Breast epithelium (tissue), 4 donors: ENCODE results near the gene INPP5E. TPM values are rescaled to one million over a fixed set of nuclear protein-coding genes. Genes with fewer than 3 reads are reported as not detected.

Experiments
- DNase-seq, 2 donors: peaks; one replicate each; pipeline ENCODE4 v3.0.0-alpha.2; 2019; ENCODE audit warnings: low spot score in 2 of 2
- H3K27ac ChIP-seq, 2 donors: fragments of 200-600 bp; sonication (generic) in 1 of 2; one replicate each; pipeline ENCODE4 v1.5.1; 2016 to 2019; ENCODE audit warnings: mild to moderate bottlenecking in 1 of 2
- H3K27me3 ChIP-seq, 2 donors: fragments of 200-600 bp; sonication (generic) in 1 of 2; one replicate each; pipeline versions ENCODE4 v1.5.1 to v1.6.0; 2017 to 2019; ENCODE audit warnings: control low read depth in 1 of 2, mild to moderate bottlenecking in 1 of 2
- H3K36me3 ChIP-seq: fragments of 200-600 bp; one replicate; pipeline ENCODE4 v1.5.1; 2019
- H3K4me1 ChIP-seq, 2 donors: fragments of 200-600 bp; sonication (generic); one replicate each; pipeline ENCODE4 v1.5.1; 2016 to 2019; ENCODE audit warnings: control low read depth in 1 of 2
- H3K4me3 ChIP-seq, 3 donors: fragments of 200-600 bp; sonication (generic); 1 replicate in 2 of 3; 2 replicates in 1 of 3; pipeline ENCODE4 v1.5.1; 2016 to 2019; ENCODE audit warnings: mild to moderate bottlenecking in 3 of 3, moderate library complexity in 2 of 3
- H3K9me3 ChIP-seq, 2 donors: fragments of 200-600 bp; sonication (generic) in 1 of 2; one replicate each; pipeline ENCODE4 v1.5.1; 2016 to 2019; ENCODE audit warnings: control low read depth in 1 of 2
- POLR2A ChIP-seq: fragments of 450-650 bp; IDR thresholded peaks from one replicate; pipeline ENCODE4 v1.6.1; 2016; ENCODE audit warnings: antibody characterized with exemption, mild to moderate bottlenecking, moderate library complexity
- POLR2AphosphoS5 ChIP-seq, 3 donors: sonication (generic); formaldehyde crosslinking; IDR thresholded peaks; one replicate each; pipeline ENCODE4 v1.6.1; 2017; ENCODE audit warnings: antibody characterized with exemption in 3 of 3
- intact Hi-C: fragments of 100-400 bp; cut with DNase I; formaldehyde crosslinking; loops from one replicate; pipeline ENCODE4 v1.15.1; 2023; ENCODE audit warnings: low total_unique reads
- total RNA-seq, 3 donors: library from RNA; depleted of rRNA; stranded (reverse); fragments of >200 nt; gene quantifications; one replicate each; pipeline ENCODE4 v1.1.0, GENCODE V29; 2016
- TF ChIP-seq, protein P1 (sequence below), 3 donors: fragments of 450-650 bp; IDR thresholded peaks; one replicate each; pipeline ENCODE4 v1.5.1; 2016 to 2017; ENCODE audit warnings: antibody characterized with exemption in 3 of 3, mild to moderate bottlenecking in 3 of 3, moderate library complexity in 3 of 3

INPP5E gene
- total RNA-seq, 3 donors from 2014 or later, result 6.2 to 8.5 (median 8.2) TPM

DNA sequence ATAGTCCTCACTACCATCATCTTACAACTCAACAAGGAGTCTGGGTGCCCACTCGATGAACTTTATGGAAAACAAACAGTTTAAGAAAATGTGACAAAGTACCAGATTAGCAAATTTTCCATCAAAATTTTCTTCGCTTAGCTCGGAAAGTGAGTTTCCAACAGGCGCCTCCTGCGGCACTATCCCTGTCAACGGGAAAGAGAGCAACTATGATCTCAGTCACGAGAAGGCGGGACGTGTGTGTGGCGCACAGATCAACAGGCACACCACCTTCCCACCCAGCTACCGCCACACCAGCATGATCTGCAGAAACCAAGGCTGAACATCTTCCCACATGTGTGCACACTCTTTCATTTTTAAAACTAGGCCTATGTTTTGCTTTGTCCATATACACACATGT, 13.7 kb upstream of the INPP5E start:
- peaks cover 14% of the 10 kb centered on the region for H3K36me3 ChIP-seq
- DNase-seq, result no peak
- H3K4me1 ChIP-seq, result no peaks in the 10 kb centered on the region
- TF ChIP-seq, protein P1, sequence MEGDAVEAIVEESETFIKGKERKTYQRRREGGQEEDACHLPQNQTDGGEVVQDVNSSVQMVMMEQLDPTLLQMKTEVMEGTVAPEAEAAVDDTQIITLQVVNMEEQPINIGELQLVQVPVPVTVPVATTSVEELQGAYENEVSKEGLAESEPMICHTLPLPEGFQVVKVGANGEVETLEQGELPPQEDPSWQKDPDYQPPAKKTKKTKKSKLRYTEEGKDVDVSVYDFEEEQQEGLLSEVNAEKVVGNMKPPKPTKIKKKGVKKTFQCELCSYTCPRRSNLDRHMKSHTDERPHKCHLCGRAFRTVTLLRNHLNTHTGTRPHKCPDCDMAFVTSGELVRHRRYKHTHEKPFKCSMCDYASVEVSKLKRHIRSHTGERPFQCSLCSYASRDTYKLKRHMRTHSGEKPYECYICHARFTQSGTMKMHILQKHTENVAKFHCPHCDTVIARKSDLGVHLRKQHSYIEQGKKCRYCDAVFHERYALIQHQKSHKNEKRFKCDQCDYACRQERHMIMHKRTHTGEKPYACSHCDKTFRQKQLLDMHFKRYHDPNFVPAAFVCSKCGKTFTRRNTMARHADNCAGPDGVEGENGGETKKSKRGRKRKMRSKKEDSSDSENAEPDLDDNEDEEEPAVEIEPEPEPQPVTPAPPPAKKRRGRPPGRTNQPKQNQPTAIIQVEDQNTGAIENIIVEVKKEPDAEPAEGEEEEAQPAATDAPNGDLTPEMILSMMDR (IDR thresholded peaks at IDR 0.05), result no peak
- TF ChIP-seq POLR2A (no peak), POLR2AphosphoS5 (IDR thresholded peaks at IDR 0.05) (no peak)
- H3K27me3 ChIP-seq, result no peaks in the 10 kb centered on the region
- no peak overlapping the region for H3K27ac ChIP-seq
- intact Hi-C loops, result no loop called here
- H3K4me3 ChIP-seq, result no peak overlapping the region
- no peaks in the 10 kb centered on the region for H3K9me3 ChIP-seq

DNA sequence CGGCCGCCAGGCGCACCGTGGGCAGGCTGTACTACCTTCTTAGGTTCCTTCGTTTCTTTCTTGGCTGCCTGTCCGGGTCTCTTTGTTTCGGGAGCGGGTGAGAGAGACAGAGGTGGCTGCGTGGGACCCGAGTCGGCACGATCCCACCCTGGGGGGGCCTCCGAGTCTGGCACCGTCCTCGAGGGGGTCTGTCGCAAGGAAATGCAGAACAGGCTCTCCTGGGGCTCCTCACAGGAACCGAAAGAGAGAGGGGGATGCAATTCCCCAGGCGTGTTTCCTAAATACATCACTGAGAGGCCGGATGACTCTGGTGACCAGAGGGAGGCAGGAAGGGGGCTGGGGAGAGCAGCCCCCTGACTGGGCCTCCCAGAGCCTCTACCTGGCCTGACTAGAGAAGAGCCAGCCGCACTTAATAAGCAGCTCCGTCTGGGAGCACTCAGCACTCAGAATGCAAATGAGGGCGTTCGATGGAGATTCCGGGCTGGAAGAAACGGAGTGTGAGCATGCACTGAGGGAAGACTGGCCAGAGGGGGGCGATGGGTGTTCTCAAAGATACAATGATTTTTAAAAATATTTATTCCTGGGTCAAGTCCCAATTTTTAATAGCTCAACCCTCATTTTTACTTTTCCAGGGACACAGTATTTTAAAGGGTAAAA, 11.7 kb upstream of the INPP5E start:
- TF ChIP-seq, protein P1 (IDR thresholded peaks at IDR 0.05), result no peak
- TF ChIP-seq POLR2AphosphoS5 (IDR thresholded peaks at IDR 0.05), result no peak
- TF ChIP-seq POLR2A, result no peak
- intact Hi-C loops, result no loop called here
- H3K36me3 ChIP-seq, result peaks cover 25% of the 10 kb centered on the region

DNA sequence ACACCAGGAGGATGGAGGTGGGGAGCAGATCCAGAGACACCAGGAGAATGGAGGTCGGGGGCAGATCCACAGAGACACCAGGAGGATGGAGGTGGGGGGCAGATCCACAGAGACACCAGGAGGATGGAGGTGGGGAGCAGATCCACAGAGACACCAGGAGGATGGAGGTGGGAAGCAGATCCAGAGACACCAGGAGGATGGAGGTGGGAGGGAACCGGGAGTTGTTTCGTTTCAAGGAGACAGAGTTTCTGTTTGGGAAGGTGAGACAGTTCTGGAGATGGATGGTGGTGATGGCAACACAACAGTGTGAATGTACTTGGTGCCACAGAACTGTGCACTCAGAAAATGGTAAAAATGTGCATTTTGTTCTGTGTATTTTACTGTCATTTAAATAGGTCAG, 9.0 kb upstream of the INPP5E start:
- peaks cover 23% of the 10 kb centered on the region for H3K36me3 ChIP-seq
- no peaks in the 10 kb centered on the region for H3K27me3 ChIP-seq
- no peaks in the 10 kb centered on the region for H3K4me1 ChIP-seq
- DNase-seq, result no peak
- H3K27ac ChIP-seq, result no peak overlapping the region
- no peaks in the 10 kb centered on the region for H3K9me3 ChIP-seq
- TF ChIP-seq POLR2A (no peak), POLR2AphosphoS5 (IDR thresholded peaks at IDR 0.05) (no peak)
- TF ChIP-seq, protein P1 (IDR thresholded peaks at IDR 0.05), result no peak
- H3K4me3 ChIP-seq, result no peak overlapping the region
- intact Hi-C loops, result no loop called here

More for the DNA sequence above, 11.7 kb upstream of the INPP5E start:
- no peak for DNase-seq
- Histone ChIP-seq H3K4me3 (no peak overlapping the region), H3K9me3 (no peaks in the 10 kb centered on the region), H3K4me1 (no peaks in the 10 kb centered on the region), H3K27me3 (no peaks in the 10 kb centered on the region), H3K27ac (no peak overlapping the region)

DNA sequence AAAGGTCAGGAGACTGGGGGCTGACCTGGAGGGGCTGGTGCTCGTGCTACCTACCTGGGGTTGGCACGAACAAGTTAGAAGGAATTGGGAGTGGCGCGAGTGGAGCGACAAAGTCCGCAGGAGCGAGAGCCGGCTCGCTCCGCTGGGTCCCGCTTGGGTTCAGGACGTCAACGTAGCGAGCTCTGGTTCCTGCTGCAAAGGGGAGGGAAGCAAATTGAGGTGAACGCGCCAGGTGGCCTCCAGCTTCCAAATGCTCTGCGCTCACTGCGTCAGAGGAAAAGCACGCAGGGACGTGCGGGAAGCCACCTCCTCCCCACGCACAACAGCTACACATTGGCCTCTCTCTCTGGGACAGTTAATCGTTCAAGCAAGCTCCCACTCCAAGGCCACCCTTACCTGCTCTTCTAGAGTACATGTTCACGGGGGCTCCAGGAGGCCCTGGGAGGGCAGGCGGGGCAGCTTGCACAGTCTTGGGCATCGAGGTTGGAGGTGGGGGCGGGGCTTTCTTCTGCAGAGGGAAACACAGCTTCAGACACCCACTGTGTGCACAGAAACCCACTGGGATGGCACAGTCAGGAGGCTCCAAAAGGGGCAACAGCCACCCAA, 7.6 kb upstream of the INPP5E start:
- H3K36me3 ChIP-seq, result peaks cover 23% of the 10 kb centered on the region
- no peak overlapping the region for H3K27ac ChIP-seq
- intact Hi-C loops, result no loop called here
- H3K4me3 ChIP-seq, result no peak overlapping the region
- H3K9me3 ChIP-seq, result no peaks in the 10 kb centered on the region
- no peak for DNase-seq
- no peaks in the 10 kb centered on the region for H3K27me3 ChIP-seq
- no peak for TF ChIP-seq POLR2A
- TF ChIP-seq, protein P1 (IDR thresholded peaks at IDR 0.05), result no peak
- no peak for TF ChIP-seq POLR2AphosphoS5 (IDR thresholded peaks at IDR 0.05)
- no peaks in the 10 kb centered on the region for H3K4me1 ChIP-seq

DNA sequence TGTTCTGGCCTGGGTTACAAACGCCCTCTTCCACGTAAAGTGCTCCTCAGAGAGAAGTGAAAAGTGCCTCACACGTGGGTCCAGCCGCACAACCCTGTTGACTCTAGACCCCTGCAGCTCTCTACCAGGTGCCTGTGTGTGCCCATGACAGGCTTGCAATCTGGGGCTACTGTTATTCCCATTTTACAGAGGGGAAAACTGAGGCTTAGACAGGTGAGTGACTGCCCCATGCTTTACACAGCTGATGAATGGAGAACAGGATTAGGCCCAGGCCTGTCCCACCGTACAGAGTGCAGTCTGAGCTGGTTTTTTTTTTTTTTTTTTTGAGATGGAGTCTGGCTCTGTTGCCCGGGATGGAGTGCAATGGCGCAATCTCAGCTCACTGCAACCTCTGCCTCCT, 6.2 kb upstream of the INPP5E start:
- H3K36me3 ChIP-seq, result peaks cover 20% of the 10 kb centered on the region
- H3K27ac ChIP-seq, result no peak overlapping the region
- intact Hi-C loops, result no loop called here
- no peak overlapping the region for H3K4me3 ChIP-seq
- TF ChIP-seq POLR2A, result no peak
- no peak for TF ChIP-seq POLR2AphosphoS5 (IDR thresholded peaks at IDR 0.05)
- TF ChIP-seq, protein P1 (IDR thresholded peaks at IDR 0.05), result no peak
- no peaks in the 10 kb centered on the region for H3K9me3 ChIP-seq
- DNase-seq, result no peak
- H3K27me3 ChIP-seq, result no peaks in the 10 kb centered on the region
- no peaks in the 10 kb centered on the region for H3K4me1 ChIP-seq
